AG09309 (cell line): ENCODE data around the gene CHMP6.

ENCODE experiments used
- DNase-seq: peaks from one replicate; pipeline ENCODE4 v3.0.0-alpha.2; 2010; ENCODE audit warnings: low read depth
- H3K4me3 ChIP-seq: 2 replicates; pipeline ENCODE4 v1.5.1; 2011; ENCODE audit warnings: mild to moderate bottlenecking, low read depth, low read length, moderate library complexity; ENCODE audit not compliant: control insufficient read depth
- CTCF ChIP-seq: IDR thresholded peaks from 2 replicates; pipeline ENCODE4 v1.5.1; 2011; ENCODE audit warnings: mild to moderate bottlenecking, low read depth, low read length, inconsistent platforms; ENCODE audit not compliant: insufficient read depth, control insufficient read depth; ENCODE audit errors: missing control alignments

The CHMP6 gene

GRCh38 chr17:81020767-81021497 lies 29.3 kb downstream of the CHMP6 start:
- no peak for TF ChIP-seq CTCF
- H3K4me3 ChIP-seq = no peak overlapping the region
- no peak for DNase-seq

- no peak overlapping the region for H3K4me3 ChIP-seq
- TF ChIP-seq CTCF = no peak
- DNase-seq = no peak
Observed at GRCh38 chr17:81021531-81022343, 30.1 kb downstream of the CHMP6 start.

- no peak overlapping the region for H3K4me3 ChIP-seq
- no peak for DNase-seq
- no peak for TF ChIP-seq CTCF
Observed at GRCh38 chr17:81022344-81022676, 30.7 kb downstream of the CHMP6 start.

GRCh38 chr17:81025065-81025740 lies 33.6 kb downstream of the CHMP6 start:
- no peak for TF ChIP-seq CTCF
- no peak overlapping the region for H3K4me3 ChIP-seq
- no peak for DNase-seq

GRCh38 chr17:81025741-81026129 lies 34.1 kb downstream of the CHMP6 start:
- TF ChIP-seq CTCF = no peak
- no peak for DNase-seq

GRCh38 chr17:81026266-81027036 lies 34.8 kb downstream of the CHMP6 start:
- DNase-seq = no peak
- no peak for TF ChIP-seq CTCF
- H3K4me3 ChIP-seq = no peak overlapping the region

More at GRCh38 chr17:81025741-81026129, 34.1 kb downstream of the CHMP6 start:
- H3K4me3 ChIP-seq = no peak overlapping the region
